Measurements from ENCODE around the gene GLCCI1.
"Not testable (repeated sequence)": the region's sequence is repeated elsewhere in the genome, so short reads cannot be mapped to it uniquely, and the experiment has no call there.

Gene GLCCI1

GRCh38 chr7:8056439-8056838 lies 87.8 kb downstream of the GLCCI1 start:
- no peak for DNase-seq

GRCh38 chr7:8057566-8057965 lies 89.0 kb downstream of the GLCCI1 start:
- DNase-seq = no peak

- DNase-seq = no peak
Measured at GRCh38 chr7:8058322-8058721, 89.7 kb downstream of the GLCCI1 start.

DNA sequence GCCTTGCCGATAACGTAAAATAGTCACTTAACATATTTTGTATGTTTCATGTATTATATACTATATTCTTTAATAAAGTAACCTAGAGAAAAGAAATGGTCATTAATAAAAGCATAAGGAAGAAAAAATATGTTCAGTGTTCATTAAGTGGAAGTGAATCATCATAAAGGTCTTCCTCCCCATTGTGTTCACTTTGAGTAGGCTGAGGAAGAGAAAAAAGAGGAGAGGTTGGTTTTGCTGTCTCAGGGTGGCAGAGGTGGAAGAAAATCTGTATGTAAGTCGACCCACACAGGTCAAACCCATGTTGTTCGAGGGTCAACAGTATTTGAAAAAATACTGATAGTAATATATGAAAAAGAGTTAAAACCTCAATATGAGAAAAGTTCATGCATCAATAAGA lies 90.3 kb downstream of the GLCCI1 start:
- DNase-seq = no peak

DNA sequence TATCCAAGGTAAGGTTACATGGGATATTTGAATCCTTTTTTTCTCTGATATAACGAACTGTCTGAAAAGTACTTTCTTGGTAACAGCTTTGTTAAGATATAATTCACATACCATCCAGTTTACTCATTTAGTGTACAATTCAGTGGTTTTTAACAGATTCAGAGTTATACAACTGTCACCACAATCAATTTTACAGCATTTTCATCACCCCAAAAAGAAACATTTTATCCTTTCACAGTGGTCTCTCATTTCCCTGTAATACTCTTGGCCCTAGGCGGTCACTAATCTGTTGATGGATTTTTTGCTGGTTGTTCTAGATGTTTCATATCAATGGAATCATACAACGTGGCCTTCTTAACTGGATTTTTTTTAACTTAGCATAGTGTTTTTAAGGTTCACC lies 91.6 kb downstream of the GLCCI1 start:
- DNase-seq = no peak

- DNase-seq = not testable (repeated sequence)
Measured at GRCh38 chr7:8063300-8063699, 94.7 kb downstream of the GLCCI1 start.

DNA sequence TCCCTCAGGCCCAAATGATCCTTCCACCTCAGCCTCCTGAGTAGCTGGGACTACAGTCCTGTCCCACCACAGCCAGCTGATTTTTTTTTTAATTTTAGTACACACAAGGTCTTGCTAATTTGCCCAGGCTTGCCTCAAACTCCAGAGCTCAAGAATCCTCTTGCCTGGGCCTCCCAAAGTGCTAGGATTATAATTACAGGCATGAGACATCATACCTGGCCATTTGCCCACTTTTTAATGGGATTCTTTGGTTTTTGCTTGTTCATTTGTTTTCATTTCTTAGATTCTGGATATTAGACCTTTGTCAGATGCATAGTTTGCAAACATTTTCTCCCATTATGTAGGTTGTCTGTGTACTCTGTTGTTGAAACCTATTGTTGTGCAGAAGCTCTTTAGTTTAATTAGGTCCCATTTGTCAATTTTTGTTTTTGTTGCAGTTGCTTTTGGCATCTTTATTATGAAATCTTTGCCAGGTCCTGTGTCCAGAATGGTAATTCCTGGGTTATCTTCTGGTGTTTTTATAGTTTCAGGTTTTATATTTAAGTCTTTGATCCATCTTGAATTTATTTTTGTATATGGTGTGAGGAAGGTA lies 95.2 kb downstream of the GLCCI1 start:
- no peak for DNase-seq

- DNase-seq = no peak
Measured at GRCh38 chr7:8064828-8065227, 96.2 kb downstream of the GLCCI1 start.

DNA sequence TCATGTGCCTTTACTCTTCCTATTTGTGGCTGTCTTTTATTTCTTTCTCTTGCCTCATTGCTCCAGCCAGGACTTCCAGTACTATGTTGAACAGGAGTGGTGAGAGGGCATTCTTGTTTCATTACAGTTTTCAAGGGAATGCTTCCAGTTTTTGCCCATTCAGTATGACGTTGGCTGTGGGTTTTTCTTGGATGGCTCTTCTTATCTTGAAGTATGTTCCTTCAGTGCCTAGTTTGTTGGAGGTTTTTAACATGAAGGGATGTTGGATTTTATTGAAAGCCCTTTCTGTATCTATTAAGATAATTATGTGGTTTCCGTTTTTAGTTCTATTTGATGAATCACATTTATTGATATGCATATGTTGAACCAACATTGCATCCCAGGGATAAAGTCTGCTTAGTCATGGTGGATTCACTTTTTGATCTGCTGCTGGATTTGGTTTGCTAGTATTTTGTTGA lies 96.8 kb downstream of the GLCCI1 start:
- no peak for DNase-seq

DNA sequence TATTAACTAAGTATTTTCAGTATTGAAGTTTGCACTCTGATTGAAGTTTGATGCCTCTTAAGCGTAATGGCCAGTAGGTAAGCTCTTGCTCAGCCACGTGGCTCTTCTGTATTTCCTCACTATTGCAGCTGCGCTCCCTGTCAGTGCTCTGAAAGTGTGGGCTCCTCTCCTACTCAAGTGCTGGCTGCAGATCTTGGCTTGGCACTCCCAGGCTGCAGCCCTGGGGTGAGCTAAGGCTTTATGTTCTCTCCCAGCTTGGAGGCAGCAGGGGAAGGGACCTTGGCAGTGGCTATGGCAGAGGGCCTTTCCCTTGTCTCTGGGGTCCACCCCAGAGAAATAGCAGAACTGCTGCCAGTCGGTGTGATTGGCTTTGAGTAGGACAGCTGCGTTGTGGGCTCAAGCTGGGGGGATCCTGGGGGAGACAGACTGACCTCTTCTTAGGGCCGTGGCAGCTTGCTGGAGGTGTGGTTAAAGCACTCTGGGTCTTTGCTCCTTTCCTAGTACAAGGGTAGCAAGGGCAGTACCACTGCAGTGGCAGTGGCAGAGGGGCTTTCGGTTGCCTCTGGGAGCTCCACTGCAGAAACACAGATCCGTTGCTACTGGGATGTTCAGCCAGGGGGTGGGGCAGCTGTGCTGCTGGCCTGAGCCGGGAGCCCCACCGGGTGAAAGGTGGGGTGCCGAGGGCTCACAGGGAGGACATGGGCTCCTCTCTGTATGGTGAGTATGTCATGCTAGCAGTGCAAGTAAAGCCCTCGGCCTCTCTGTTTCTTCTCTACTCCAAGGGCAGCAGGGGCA lies 100.5 kb downstream of the GLCCI1 start:
- DNase-seq = no peak

DNA sequence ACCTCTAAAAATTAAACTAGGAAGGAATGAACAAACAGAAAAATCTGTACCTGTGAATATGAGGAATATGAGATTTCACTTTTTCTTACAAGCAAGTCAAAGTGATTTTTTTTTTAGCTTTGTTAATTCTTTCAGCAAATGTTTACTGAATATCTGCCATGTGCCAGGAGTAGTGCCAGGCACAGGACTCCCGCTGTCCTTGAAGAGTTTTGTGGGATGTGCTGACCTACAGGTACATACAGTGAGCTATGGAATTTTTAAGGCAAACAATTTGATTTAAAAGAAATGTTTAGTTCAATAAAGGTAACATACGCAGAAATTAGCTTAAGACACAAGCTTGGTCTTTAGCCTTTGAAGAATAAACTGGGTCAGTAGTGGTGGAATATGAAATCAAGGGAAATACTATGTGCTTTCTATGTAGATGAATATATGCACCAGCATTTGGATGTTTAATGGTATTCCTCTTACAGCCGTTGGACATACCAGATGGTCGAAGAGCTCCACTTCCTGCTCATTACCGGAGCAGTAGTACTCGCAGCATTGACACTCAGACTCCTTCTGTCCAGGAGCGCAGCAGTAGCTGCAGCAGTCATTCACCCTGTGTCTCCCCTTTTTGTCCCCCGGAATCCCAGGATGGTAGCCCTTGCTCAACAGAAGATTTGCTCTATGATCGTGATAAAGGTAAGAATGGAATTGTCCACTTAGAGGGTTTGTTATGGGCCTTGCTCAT lies 102.0 kb downstream of the GLCCI1 start:
- DNase-seq = no peak

- DNase-seq = no peak
Measured at GRCh38 chr7:8078418-8078817, 109.8 kb downstream of the GLCCI1 start.

- DNase-seq = no peak
Measured at GRCh38 chr7:8082762-8083161, 114.2 kb downstream of the GLCCI1 start.

GRCh38 chr7:8084836-8085235 lies 116.2 kb downstream of the GLCCI1 start:
- no peak for DNase-seq

DNA sequence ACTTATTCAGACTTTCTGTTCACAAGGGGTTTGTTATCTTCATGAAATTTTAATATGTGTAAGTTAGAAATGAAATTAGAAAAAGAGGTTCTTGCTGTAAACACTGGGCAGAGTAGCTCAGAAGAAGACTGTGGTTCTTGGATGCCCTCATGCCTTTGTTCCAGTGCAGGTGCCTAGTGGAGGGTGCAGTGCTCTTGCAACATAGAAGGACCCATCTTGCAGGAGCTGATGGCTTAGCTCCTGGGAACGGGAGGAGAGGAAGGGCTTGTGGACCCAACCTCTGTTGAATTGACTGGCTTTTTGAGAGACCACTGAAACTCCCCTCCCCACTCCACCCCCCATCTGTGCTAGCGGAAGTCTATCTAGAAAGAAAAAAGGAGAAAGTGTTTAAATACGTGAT lies 116.8 kb downstream of the GLCCI1 start:
- no peak for DNase-seq

DNA sequence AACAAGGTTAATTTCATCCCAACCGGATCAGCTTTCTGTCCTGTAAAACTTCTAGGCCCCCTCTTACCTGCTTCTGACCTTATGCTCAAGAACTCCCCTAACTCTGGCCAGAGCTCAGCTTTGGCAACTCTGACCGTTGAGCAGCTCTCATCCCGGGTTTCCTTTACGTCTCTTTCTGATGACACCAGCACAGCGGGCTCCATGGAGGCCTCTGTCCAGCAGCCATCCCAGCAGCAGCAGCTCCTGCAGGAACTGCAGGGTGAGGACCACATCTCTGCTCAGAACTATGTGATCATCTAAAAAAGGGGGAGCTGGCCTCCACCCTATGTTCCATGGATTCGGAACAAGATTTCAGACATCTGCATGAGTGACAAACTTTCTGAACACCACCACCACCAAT lies 117.6 kb downstream of the GLCCI1 start:
- DNase-seq = no peak

GRCh38 chr7:8089036-8089780 lies 120.6 kb downstream of the GLCCI1 start:
- no peak for DNase-seq

DNA sequence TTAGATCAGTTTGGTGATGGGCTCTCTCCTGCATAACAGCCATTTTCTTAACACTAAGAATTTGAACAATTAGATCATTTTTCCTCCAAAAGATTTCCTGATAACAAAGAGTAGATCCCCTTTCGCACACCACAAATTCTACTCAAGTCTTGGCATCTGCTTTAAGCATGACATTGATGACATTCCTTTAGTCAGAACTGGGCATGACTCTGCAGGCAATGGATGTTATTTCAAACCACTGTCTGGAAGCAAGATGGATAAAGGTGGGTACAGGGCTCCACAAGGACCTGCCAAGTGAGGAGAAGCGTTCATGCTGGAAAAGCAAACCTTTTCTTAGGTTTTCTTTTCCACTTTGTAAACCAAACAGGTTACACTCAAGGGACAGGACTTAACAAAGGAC lies 123.5 kb downstream of the GLCCI1 start:
- DNase-seq = no peak

- no peak for DNase-seq
Measured at GRCh38 chr7:8094164-8095140, 125.9 kb downstream of the GLCCI1 start.

GRCh38 chr7:8101292-8101691 lies 132.7 kb downstream of the GLCCI1 start:
- not testable (repeated sequence) for DNase-seq

DNA sequence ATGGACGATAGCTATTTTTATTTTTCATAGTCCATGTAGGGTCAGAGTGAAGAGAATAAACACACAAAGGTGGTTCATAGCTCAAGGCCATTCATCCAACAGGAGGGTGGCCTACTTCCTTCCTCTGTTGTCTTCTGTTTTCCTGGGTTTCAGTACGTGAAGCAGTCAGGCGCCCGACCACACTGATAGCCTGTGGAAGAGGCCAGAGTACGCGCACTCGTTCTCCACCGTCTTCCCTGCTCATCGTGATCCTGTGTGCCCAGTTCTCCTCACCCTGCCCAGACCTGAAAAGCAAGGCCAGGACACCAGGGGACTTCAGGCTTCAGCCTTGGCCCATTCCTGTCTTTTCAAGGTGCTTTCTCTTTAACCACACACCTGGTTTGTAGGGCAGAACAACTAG lies 134.7 kb downstream of the GLCCI1 start:
- DNase-seq = no peak
